ENCODE data around the gene CSNK1G3. TPM values are rescaled to one million over a fixed set of nuclear protein-coding genes. Genes with fewer than 3 reads are reported as not detected.
A peak's percentile ranks its signal among the peaks of the same experiment; 100 is the strongest.

CSNK1G3 gene
- total RNA-seq, 3 donors from 2014 or later = 53.3 to 72.0 (median 69.1) TPM

GRCh38 chr5:123599171-123599570, 87.2 kb downstream of the CSNK1G3 start:
- H3K36me3 ChIP-seq (ENCODE audit: low read depth) = no peaks in the 10 kb centered on the region
- intact Hi-C loops (cut with DNase I, micrococcal nuclease) = no loop called here
- TF ChIP-seq CTCF (IDR thresholded peaks at IDR 0.05) = no peak
- no peaks in the 10 kb centered on the region for H3K9me3 ChIP-seq
- no peak overlapping the region for H3K4me3 ChIP-seq
- DNase-seq = no peak
- ATAC-seq = no peak
- no peaks in the 10 kb centered on the region for H3K4me1 ChIP-seq (ENCODE audit: low read depth)

GRCh38 chr5:123601610-123602009, 89.6 kb downstream of the CSNK1G3 start:
- ATAC-seq (no peak), DNase-seq (no peak)
- intact Hi-C loops (cut with DNase I, micrococcal nuclease) = loop anchor here in 1 of 2 donors (10.0 kb wide), 1 partner anchor 177 kb away; the partner anchor contains the start of gene CEP120
- Histone ChIP-seq H3K4me1 (ENCODE audit: low read depth) (no peaks in the 10 kb centered on the region), H3K36me3 (ENCODE audit: low read depth) (no peaks in the 10 kb centered on the region), H3K4me3 (no peak overlapping the region), H3K9me3 (no peaks in the 10 kb centered on the region)
- no peak for TF ChIP-seq CTCF (IDR thresholded peaks at IDR 0.05)

- H3K4me1 ChIP-seq (ENCODE audit: low read depth) = peaks cover 3% of the 10 kb centered on the region
- H3K9me3 ChIP-seq = no peaks in the 10 kb centered on the region
- intact Hi-C loops (cut with DNase I, micrococcal nuclease) = loop anchor here in 1 of 2 donors (10.0 kb wide), 1 partner anchor 181 kb away; the partner anchor contains the start of gene CEP120
- H3K36me3 ChIP-seq (ENCODE audit: low read depth) = no peaks in the 10 kb centered on the region
- no peak for TF ChIP-seq CTCF (IDR thresholded peaks at IDR 0.05)
- no peak for DNase-seq
- ATAC-seq = no peak
- H3K4me3 ChIP-seq = no peak overlapping the region
Measured at GRCh38 chr5:123605822-123606221, 93.8 kb downstream of the CSNK1G3 start.

- ATAC-seq = no peak
- no peaks in the 10 kb centered on the region for H3K9me3 ChIP-seq
- DNase-seq = no peak
- no peaks in the 10 kb centered on the region for H3K36me3 ChIP-seq (ENCODE audit: low read depth)
- H3K4me1 ChIP-seq (ENCODE audit: low read depth) = peaks cover 3% of the 10 kb centered on the region
- no peak for TF ChIP-seq CTCF (IDR thresholded peaks at IDR 0.05)
- intact Hi-C loops (cut with DNase I, micrococcal nuclease) = no loop called here
- no peak overlapping the region for H3K4me3 ChIP-seq
Measured at GRCh38 chr5:123610209-123610608, 98.2 kb downstream of the CSNK1G3 start.

- no peak overlapping the region for H3K4me3 ChIP-seq
- ATAC-seq = peak; percentile 79
- peaks cover 3% of the 10 kb centered on the region for H3K4me1 ChIP-seq (ENCODE audit: low read depth)
- TF ChIP-seq CTCF (IDR thresholded peaks at IDR 0.05) = peak; percentile 79
- intact Hi-C loops (cut with DNase I, micrococcal nuclease) = no loop called here
- DNase-seq = peak in 1 of 3 donors; percentile 67
- H3K9me3 ChIP-seq = no peaks in the 10 kb centered on the region
- no peaks in the 10 kb centered on the region for H3K36me3 ChIP-seq (ENCODE audit: low read depth)
Measured at GRCh38 chr5:123610665-123611405, 98.9 kb downstream of the CSNK1G3 start.
